DOHH2 (cell line): ENCODE results near the gene BCL2A1.

Source experiments
- H3F3A ChIP-seq: fragments of 200-600 bp; sonication (generic), shearing (Covaris generic); 2 replicates; pipeline ENCODE4 v1.6.0; 2016; ENCODE audit warnings: antibody characterized with exemption, mild to moderate bottlenecking; ENCODE audit not compliant: control insufficient read depth, insufficient read depth
- H3K27ac ChIP-seq: fragments of 200-600 bp; sonication (generic); 2 replicates; pipeline ENCODE4 v1.5.1; 2014; ENCODE audit warnings: low read depth, mild to moderate bottlenecking, low read length, moderate library complexity
- H3K27me3 ChIP-seq: fragments of 200-600 bp; sonication (generic); 2 replicates; pipeline ENCODE4 v1.6.1; 2014; ENCODE audit warnings: mild to moderate bottlenecking, low read length, mixed read lengths; ENCODE audit not compliant: control insufficient read depth
- H3K36me3 ChIP-seq: fragments of 200-600 bp; sonication (generic); 2 replicates; pipeline ENCODE4 v1.6.1; 2014; ENCODE audit warnings: mild to moderate bottlenecking, low read length, moderate library complexity, mixed read lengths; ENCODE audit not compliant: control insufficient read depth
- H3K4me1 ChIP-seq: fragments of 200-600 bp; sonication (generic); 2 replicates; pipeline ENCODE4 v1.6.1; 2014; ENCODE audit warnings: mild to moderate bottlenecking, low read length, mixed read lengths; ENCODE audit not compliant: control insufficient read depth
- H3K4me2 ChIP-seq: fragments of 200-600 bp; sonication (generic); 2 replicates; pipeline ENCODE4 v1.6.0; 2014; ENCODE audit warnings: mild to moderate bottlenecking, low read length, moderate library complexity
- H3K4me3 ChIP-seq: fragments of 200-600 bp; sonication (generic); 2 replicates; pipeline ENCODE4 v1.5.1; 2014; ENCODE audit warnings: mild to moderate bottlenecking, low read length, mixed read lengths
- H3K79me2 ChIP-seq: fragments of 200-600 bp; sonication (generic); 2 replicates; pipeline ENCODE4 v1.6.1; 2014; ENCODE audit warnings: mild to moderate bottlenecking, low read length, mixed read lengths; ENCODE audit not compliant: control insufficient read depth
- H3K9me2 ChIP-seq: fragments of 200-600 bp; sonication (generic); replicated peaks from 2 replicates; pipeline ENCODE4 v1.6.1; 2014; ENCODE audit warnings: mild to moderate bottlenecking, low read length, mixed read lengths; ENCODE audit not compliant: control insufficient read depth
- H3K9me3 ChIP-seq: fragments of 200-600 bp; sonication (generic); 2 replicates; pipeline ENCODE4 v1.6.1; 2014; ENCODE audit warnings: antibody characterized with exemption, low read length, mixed read lengths; ENCODE audit not compliant: control insufficient read depth, insufficient read depth
- H4K20me1 ChIP-seq: fragments of 200-600 bp; sonication (generic); 2 replicates; pipeline ENCODE4 v1.6.0; 2014; ENCODE audit warnings: low read depth, mild to moderate bottlenecking, antibody characterized with exemption, low read length, moderate library complexity; ENCODE audit not compliant: control insufficient read depth, insufficient read depth
- EZH2phosphoT487 ChIP-seq: fragments of 200-600 bp; sonication (generic); IDR thresholded peaks from 2 replicates; pipeline ENCODE4 v1.6.1; 2017; ENCODE audit warnings: borderline replicate concordance, mild to moderate bottlenecking, antibody characterized with exemption, low read length, moderate library complexity, mixed read lengths
- TF ChIP-seq, protein P1 (sequence below): fragments of 200-600 bp; sonication (generic); IDR thresholded peaks from one replicate; pipeline ENCODE4 v1.5.1; 2014; ENCODE audit warnings: antibody characterized with exemption, mild to moderate bottlenecking, low read depth, low read length; ENCODE audit not compliant: poor library complexity, severe bottlenecking

BCL2A1 gene

DNA sequence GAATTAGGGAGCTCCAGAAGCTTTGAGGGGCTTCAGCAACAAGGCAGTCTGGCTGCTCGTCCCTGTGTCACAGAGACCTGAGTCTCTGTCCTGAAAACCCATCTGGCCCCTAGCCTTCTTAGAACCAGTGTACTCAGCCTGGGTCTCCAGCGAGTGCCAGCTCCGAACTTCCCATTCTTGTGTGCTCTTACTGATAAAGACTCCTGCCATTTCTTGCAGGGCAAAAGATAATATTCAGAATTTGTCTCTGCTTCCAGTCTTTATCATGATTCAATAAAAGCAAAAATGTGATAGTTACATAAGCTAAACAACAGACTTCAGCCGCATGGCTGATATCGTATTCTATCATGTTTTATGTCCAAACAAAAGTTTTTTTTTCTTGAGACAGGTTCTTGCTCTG, 36.0 kb upstream of the BCL2A1 start:
- Histone ChIP-seq H3K4me2 (no peak overlapping the region), H3K79me2 (no peaks in the 10 kb centered on the region), H3K27me3 (no peaks in the 10 kb centered on the region), H3K27ac (no peak overlapping the region), H3K4me1 (peaks cover 62% of the 10 kb centered on the region), H3K4me3 (no peak overlapping the region), H4K20me1 (no peaks in the 10 kb centered on the region), H3K36me3 (no peaks in the 10 kb centered on the region), H3K9me2 (no peaks in the 10 kb centered on the region), H3K9me3 (no peaks in the 10 kb centered on the region), H3F3A (peaks cover 18% of the 10 kb centered on the region)
- TF ChIP-seq, protein P1, sequence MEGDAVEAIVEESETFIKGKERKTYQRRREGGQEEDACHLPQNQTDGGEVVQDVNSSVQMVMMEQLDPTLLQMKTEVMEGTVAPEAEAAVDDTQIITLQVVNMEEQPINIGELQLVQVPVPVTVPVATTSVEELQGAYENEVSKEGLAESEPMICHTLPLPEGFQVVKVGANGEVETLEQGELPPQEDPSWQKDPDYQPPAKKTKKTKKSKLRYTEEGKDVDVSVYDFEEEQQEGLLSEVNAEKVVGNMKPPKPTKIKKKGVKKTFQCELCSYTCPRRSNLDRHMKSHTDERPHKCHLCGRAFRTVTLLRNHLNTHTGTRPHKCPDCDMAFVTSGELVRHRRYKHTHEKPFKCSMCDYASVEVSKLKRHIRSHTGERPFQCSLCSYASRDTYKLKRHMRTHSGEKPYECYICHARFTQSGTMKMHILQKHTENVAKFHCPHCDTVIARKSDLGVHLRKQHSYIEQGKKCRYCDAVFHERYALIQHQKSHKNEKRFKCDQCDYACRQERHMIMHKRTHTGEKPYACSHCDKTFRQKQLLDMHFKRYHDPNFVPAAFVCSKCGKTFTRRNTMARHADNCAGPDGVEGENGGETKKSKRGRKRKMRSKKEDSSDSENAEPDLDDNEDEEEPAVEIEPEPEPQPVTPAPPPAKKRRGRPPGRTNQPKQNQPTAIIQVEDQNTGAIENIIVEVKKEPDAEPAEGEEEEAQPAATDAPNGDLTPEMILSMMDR, result no peak
- no peak for TF ChIP-seq EZH2phosphoT487

DNA sequence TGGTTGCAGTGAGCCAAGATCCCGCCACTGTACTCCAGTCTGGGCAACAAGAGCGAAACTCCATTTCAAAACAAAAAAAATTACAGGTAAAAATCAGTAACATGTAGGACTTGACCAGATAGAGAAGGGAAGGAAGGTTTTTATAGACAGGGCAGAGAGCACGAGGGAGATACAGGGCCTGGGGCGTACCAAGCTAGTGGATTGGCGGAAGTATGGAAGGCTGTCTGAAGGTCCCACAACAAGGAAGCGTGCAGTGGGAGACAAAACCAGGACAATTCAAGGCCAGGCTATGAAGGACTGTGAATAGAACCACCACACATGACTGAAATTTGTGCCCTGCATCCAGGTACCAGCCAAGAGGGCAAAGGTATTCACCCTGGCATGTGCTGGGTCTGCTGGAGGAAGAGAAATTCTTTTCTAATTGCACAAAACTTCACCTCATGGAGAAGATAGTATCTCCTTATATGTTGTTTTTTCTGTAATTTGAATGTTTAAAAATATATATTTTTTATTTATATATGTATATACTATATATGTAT, 33.0 kb upstream of the BCL2A1 start:
- no peak for TF ChIP-seq EZH2phosphoT487
- TF ChIP-seq, protein P1, result no peak

DNA sequence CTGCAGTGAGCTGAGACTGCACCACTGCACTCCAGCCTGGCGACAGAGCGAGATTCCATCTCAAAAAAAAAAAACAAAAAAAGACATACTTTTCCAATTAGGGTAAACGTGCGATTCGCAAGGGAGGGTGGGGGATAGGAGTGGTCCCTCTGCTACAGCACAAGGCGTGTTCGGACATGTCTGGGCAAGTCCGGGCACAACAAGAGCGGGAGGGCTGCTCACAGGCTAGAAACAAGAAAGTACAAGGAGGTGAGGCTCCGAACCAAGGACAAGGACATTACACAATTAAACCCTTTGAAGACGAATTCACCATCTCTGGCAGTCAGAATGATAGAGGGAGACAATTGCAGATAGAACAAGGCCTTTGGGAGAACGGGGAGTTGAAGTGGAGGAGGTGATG, 32.2 kb upstream of the BCL2A1 start:
- H3K4me2 ChIP-seq, result no peak overlapping the region
- no peak overlapping the region for H3K4me3 ChIP-seq
- no peak overlapping the region for H3K27ac ChIP-seq

More for the DNA sequence above, 33.0 kb upstream of the BCL2A1 start:
- H3K79me2 ChIP-seq, result no peaks in the 10 kb centered on the region
- H4K20me1 ChIP-seq, result no peaks in the 10 kb centered on the region
- H3F3A ChIP-seq, result peaks cover 5% of the 10 kb centered on the region
- no peaks in the 10 kb centered on the region for H3K27me3 ChIP-seq
- H3K4me3 ChIP-seq, result no peak overlapping the region
- H3K4me2 ChIP-seq, result no peak overlapping the region
- H3K9me3 ChIP-seq, result no peaks in the 10 kb centered on the region
- no peak overlapping the region for H3K27ac ChIP-seq
- H3K36me3 ChIP-seq, result no peaks in the 10 kb centered on the region
- H3K9me2 ChIP-seq, result no peaks in the 10 kb centered on the region
- H3K4me1 ChIP-seq, result peaks cover 33% of the 10 kb centered on the region

More for the DNA sequence above, 32.2 kb upstream of the BCL2A1 start:
- Histone ChIP-seq H3F3A (no peaks in the 10 kb centered on the region), H3K27me3 (no peaks in the 10 kb centered on the region), H4K20me1 (no peaks in the 10 kb centered on the region), H3K36me3 (no peaks in the 10 kb centered on the region), H3K9me3 (no peaks in the 10 kb centered on the region), H3K79me2 (no peaks in the 10 kb centered on the region), H3K4me1 (peaks cover 24% of the 10 kb centered on the region), H3K9me2 (no peaks in the 10 kb centered on the region)
- no peak for TF ChIP-seq EZH2phosphoT487
- TF ChIP-seq, protein P1, result no peak
